ENCODE data around the gene PROCA1. TPM values are rescaled to one million over a fixed set of nuclear protein-coding genes. Genes with fewer than 3 reads are reported as not detected.
A peak's percentile ranks its signal among the peaks of the same experiment; 100 is the strongest.

PROCA1 gene
- total and polyA plus RNA-seq, 2 of the 13 experiments (the other 11 are each of a cell fraction or from before 2014, with no cell fraction given): 0.73 to 1.5 TPM

- TF ChIP-seq GABPB1 (CRISPR knock-in tag; IDR thresholded peaks at IDR 0.05) (peak; percentile 72), TBL1XR1 (IDR thresholded peaks at IDR 0.05; ENCODE audit: borderline replicate concordance, low read length, partially characterized antibody) (no peak), GABPA (IDR thresholded peaks at IDR 0.05; ENCODE audit: low read depth, low read length) (no peak), GABPA (CRISPR knock-in tag; IDR thresholded peaks at IDR 0.05; ENCODE audit: low read depth) (no peak), ZNF281 (CRISPR knock-in tag; IDR thresholded peaks at IDR 0.05; ENCODE audit: borderline replicate concordance) (no peak), FOXA3 (CRISPR knock-in tag; IDR thresholded peaks at IDR 0.05) (no peak; the same call in 1 of the 2 replicates), ZNF253 (CRISPR knock-in tag; IDR thresholded peaks at IDR 0.05; ENCODE audit: borderline replicate concordance) (peak; percentile 77; the same call in 1 of the 2 replicates), HMGXB3 (CRISPR knock-in tag; IDR thresholded peaks at IDR 0.05; ENCODE audit: borderline replicate concordance) (no peak), ZNF414 (CRISPR knock-in tag; IDR thresholded peaks at IDR 0.05) (0 out of 2 replicates have a peak, but pooled peaks have one; percentile 2), BCL3 (CRISPR knock-in tag; IDR thresholded peaks at IDR 0.05) (peak; percentile 95), ZNF160 (CRISPR knock-in tag; IDR thresholded peaks at IDR 0.05) (no peak; the same call in 1 of the 2 replicates), IRF1 (CRISPR knock-in tag; IDR thresholded peaks at IDR 0.05; ENCODE audit: low read depth) (no peak), ZNF558 (CRISPR knock-in tag; IDR thresholded peaks at IDR 0.05; ENCODE audit: borderline replicate concordance) (0 out of 2 replicates have a peak, but pooled peaks have one; percentile 85), E2F1 (CRISPR knock-in tag; IDR thresholded peaks at IDR 0.05) (peak; percentile 22; the same call in 1 of the 2 replicates), ZNF776 (CRISPR knock-in tag; IDR thresholded peaks at IDR 0.05) (peak; percentile 69; the same call in 1 of the 2 replicates), NPAS2 (CRISPR knock-in tag; IDR thresholded peaks at IDR 0.05; ENCODE audit: borderline replicate concordance) (no peak)
Observed at GRCh38 chr17:28725660-28726225, 14.1 kb upstream of the PROCA1 start (continued).

All from HepG2 (cell line).